ENCODE data around the gene PPP2R5C.

The PPP2R5C gene

DNA sequence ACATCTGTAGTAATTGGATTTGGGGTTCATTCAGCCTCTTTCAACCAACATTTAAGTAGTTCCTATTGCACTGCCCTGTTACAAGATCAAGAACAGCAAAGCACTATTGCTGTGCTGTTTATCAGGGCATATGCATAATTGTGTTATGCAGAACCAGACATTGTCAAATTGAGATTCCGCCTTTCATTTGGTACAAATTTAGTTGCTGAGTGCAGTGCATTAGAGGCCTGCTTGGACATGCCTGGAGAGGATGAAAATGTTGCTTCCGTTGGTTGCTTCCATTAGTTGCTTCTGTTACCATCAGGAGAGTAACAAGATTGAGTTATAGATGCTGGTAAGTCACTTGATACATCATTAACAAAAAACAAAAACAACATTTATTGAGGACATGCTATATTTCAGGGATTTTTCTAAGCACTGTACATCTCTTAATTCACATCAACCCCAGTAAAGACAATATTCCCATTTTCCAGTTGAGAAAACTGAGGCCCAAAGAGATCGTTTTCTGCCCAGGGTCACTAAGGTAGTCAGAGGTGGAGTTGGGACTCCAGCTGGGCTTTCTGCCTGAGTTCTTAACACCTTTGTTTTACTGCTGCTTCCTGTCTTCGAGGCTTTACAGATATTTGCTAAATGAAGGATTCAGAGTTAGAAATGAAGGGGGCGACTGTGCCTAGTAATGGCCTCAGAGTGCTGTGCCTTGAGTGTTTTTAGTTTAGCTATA lies 79.3 kb downstream of the PPP2R5C start:
- no peak for DNase-seq (ENCODE audit: low spot score)

DNA sequence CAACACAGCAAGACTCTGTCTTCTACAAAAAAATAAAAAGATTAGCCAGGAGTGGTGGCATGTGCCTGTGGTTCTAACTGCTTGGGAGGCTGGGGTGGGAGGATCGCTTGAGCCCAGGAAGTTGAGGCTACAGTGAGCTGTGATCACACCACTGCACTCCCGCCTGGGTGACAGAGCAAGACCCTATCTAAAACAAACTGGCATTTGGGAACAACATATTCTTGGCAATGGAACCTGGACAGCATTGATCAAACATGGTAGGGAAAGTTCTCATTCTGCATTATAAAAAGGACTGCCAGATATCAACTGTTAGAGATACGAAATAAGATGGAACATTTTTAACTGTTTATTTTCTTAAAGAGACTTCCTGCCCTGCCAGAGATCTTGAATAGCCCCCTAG lies 81.5 kb downstream of the PPP2R5C start:
- DNase-seq (ENCODE audit: low spot score), result no peak

DNA sequence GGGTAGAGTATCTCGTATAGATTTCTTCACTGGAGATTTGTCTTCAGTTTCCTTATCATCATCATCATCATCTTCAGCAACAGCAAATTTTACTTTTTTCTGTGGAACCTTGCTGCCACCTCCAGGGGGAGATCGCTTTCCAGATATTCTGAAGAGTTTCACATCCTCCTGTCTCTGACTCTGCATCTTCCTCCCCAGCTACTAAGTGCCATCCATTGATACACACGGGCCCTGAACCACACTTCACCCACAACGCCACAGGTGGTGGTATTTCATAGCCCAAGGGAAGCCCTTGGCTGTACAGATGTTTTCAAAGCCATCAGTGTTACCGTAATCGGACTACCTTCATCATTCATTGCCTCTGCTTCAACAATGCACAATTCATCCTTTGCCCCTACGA lies 82.2 kb downstream of the PPP2R5C start:
- DNase-seq (ENCODE audit: low spot score), result peak; percentile 78

DNA sequence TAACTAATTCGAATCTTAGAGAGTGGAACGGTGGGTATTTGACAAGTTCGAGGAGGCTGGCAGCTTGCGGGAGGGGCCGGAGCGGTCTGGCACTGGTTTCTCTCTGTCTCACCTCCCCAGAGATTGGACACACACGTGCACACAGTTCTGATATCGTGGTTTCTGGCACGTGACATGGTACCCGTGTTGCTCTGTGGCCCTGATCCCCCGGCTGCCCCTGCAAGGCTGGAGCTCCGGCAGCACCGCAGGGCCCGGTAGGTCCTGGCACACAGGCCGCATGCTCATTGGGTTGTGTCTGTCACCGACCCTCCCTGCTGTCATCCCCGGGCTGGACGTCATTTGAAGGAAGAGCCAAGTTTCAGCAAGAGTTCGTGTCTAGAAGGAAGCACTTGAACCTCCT lies 82.7 kb downstream of the PPP2R5C start:
- DNase-seq (ENCODE audit: low spot score), result no peak

DNA sequence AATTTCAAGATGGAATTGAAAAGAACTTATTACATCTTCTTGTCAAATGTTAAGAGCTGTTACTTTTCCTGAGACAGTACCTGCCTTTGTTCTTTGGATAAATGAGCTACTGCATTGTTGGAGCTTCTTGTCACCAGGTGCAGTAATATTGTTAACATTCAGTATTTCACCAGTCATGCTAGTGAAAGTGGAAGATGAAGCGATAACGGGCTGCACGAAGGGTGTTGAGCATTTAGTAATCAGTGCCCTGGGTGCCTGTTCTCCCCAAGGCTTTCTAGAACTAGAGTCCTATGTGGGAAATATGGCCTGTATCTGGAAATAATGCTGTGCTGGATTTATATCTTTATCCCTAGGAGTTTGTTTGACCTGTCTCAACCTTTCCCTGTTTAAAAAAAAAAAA lies 83.2 kb downstream of the PPP2R5C start:
- peak; percentile 40 for DNase-seq (ENCODE audit: low spot score)

DNA sequence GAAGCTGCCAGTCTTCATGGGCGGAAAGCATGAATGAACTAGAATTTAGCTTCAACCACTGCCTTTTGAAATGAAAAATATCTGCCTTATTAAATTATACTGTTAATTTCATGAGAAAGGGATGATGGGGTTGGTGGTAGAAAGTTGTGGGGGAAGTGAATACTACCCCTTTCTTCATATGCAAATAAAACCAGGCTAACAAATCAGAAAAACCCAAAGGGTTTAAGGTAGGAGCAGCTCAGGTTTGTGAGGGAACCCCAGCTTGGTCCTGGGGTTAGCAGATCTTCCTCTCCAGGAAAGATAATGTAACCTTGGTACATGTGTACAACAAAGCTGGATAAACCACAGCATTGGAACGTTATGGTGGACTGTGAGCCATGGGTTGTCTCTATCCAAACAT lies 84.0 kb downstream of the PPP2R5C start:
- DNase-seq (ENCODE audit: low spot score), result no peak

DNA sequence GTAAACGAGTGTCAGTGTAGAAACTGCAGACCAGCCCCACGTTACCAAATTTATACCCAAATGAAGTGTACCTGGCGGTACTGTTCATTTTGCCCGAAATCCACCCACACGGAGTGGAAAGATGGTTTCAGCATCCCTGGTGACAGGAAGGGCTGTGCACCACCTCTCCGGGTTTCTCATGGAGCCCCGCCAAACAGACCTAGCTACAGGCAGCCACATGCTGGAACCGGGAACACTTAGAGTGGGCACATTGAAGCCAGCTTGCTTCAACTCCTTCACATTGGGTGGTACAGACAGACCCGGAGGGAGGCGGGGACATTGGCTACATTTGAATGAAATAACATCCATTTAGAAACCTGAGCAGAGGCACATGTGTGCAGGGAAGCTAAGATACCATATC lies 84.4 kb downstream of the PPP2R5C start:
- no peak for DNase-seq (ENCODE audit: low spot score)

DNA sequence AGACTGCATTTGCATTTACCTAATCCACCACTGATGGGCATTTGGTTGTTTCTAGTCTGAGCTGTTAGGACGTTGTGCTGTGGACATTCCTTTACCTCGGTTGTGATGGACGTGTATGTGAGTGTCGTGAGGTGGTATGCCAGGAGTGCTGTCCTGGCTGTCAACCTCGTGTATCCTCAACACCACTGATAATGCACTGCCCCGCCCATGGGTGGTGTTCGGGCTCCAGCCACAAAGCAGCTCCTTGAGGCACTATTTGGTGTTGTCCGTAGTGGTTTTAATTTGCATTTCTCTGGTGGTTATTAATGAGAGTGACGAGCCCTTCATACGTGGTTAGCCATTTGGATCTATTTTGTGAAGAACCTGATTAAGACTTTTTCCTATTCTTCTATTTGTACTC lies 87.6 kb downstream of the PPP2R5C start:
- DNase-seq (ENCODE audit: low spot score), result no peak

DNA sequence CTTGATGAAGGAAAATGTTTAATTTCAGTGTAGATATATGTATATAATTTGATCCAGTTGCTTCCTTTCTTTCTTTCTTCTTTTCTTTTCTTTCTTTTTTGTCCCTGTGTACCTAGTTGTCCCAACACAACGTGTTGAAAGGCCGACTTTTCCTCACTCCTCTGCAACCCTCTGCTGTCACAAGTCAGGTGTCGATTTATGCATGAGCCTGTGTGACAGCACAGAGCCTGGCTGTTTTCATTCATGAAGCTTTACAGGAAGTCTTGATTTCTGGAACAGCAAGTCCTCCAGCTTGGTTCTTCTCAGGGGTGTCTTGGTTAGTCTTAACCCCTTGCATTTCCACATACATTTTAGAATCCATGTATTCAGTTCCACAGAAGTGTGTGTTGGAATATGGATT lies 88.1 kb downstream of the PPP2R5C start:
- DNase-seq (ENCODE audit: low spot score), result no peak

DNA sequence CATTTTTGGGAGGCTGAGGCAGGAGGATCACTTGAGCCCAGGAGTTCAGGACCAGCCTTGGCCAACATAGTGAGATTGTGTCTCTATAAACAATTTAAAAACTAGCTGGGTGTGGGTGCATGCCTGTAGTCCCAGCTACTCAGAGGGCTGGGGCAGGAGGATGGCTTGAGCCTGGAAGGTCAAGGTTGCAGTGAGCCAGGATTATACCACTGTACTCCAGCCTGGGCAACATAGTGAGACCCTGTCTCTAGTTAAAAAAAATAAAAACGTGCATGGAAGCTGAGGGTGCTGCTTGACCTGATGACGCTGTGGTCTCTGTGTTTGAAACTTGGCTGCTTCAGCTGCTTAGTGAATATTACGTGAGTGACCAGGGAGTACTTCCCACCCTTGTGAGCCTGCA lies 89.7 kb downstream of the PPP2R5C start:
- DNase-seq (ENCODE audit: low spot score), result no peak

DNA sequence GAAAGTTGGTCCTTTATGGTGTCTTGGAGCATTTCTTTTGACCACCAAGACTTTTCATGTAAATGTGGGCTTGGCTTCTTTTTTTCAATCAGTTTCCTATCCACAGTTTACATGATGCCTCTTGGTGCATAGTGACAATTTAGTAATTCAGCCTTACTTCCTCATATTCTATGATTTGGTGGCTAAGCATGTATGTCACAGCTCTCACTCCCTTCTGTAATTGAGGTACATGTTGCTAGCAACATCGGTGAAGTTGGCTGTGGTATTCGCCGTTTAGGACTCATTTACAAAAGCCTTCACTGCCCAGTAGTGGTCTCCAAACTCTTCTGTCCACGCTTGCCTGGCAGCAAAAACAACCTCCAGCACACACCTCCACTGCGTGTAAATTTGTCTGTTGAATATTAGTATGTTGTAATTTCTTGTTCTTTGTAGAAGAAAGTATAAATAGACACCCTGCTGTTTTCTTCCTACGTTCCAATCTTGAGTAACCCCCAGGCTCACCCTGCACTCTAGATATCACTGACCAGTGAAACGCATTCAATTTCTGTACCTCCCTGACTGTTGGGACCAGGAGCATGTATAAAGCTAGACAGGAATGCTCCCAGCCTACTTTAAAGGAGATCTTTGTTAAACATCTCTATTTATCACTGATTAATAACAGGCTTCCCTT lies 90.4 kb downstream of the PPP2R5C start:
- DNase-seq (ENCODE audit: low spot score), result no peak

DNA sequence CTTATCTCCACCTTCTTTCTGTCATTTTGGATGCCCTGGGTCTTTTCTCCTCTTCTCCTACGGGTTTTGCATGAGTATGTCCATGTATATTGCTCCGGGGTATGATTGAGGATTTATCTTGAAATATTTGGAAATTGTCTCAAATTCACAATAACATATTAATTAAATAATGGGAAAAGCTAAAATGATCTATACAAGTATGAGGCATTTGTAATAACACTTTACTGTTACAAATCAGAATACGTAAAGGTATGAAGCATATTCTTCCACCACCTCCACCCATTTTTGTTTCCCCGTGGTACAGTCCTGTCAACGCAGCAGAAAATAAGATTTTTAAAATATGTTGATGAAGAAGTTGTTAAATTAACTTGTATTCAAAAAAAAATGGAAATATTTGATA lies 91.3 kb downstream of the PPP2R5C start:
- no peak for DNase-seq (ENCODE audit: low spot score)

DNA sequence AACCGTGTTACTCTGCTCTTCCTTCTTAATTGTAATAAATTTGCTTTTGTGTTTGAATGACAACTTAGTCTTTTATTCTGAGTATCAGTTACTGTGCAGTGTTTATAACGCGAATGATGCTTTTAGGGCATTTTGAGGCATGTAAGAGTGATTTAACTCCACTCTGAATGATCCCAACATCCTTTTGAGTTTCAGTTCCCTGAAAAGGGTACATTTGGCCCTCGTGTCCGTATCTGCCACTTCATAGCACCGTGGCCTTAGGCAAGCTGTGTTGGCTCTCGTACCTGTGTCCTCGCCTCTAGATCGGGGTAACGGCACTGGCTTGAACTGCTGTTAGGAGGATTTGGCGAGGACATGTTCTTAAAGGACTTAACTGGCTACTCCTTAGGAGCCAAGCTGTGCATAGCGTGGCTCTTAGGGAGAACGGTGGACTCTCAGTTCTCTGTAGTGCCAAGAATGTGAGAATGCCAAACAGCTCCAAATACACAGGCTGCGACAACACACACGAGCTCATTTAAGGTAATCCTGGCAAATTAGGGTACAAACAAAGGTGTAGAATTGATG lies 92.0 kb downstream of the PPP2R5C start:
- no peak for DNase-seq (ENCODE audit: low spot score)

DNA sequence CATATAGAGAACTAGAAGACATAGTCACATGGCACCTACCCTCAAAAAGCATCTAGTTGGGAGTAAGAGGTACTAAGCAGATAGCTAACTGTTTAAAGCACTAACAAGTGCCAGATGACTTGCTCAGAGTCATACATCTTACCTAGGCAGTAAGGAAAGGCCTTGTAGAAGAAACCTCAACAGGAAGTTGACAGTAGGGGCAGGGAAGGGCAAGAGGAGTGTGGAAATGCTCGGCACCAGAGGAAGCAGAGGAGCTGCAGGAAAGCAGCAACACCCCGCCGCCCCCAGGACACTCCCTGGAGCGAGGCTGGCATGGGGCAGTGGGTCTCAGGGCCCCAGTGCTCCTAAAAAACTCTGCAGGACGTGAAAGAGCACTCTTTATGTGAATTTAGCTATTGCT lies 92.9 kb downstream of the PPP2R5C start:
- peak; percentile 27 for DNase-seq (ENCODE audit: low spot score)

DNA sequence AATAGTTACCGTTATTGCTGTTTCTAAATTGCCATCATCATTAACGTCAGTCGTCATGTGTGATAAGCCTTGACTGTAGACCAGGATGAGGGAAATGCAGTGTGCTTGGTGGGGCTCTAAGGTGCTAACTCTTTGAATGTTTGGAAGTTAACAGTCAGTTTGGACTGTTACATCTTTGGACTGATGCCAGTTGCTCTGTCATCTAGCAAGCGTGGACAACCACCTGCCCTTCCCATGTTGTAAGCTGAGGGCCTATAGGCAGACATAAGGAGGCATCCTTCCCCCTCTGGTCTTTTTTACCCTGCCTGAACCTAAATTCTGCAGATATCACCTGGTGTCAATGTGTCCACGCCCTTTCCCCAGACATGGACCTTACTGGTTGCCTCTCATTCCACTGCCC lies 94.4 kb downstream of the PPP2R5C start:
- DNase-seq (ENCODE audit: low spot score), result no peak

DNA sequence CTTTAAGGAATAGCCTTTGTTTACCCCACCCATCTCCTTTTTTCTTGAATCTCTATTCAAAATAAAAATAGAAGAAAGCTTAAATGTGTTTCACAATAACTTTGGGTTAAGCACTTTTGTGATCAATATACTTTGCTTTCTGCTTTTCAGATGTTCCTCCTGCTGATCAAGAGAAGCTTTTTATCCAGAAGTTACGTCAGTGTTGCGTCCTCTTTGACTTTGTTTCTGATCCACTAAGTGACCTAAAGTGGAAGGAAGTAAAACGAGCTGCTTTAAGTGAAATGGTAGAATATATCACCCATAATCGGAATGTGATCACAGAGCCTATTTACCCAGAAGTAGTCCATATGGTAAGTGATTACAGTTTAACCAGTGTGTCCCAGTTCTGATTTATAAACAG lies 95.0 kb downstream of the PPP2R5C start:
- no peak for DNase-seq (ENCODE audit: low spot score)

DNA sequence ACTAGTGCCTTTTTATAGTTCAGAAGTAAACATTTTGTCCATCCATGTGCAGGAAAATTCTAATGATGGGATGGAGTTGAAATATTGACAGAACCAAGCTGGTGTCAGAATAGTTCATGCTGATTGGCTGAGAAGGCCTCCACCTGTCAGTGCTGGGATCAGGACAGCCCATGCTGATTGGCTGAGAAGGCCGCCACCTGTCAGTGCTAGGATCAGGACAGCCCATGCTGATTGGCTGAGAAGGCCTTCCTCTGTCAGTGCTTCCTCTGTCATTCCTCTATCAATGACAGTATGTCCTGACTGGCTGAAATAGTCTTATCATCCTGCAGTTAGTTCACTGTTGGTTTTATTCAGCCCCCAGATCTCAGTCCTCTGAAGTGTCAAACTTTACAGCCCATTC lies 95.7 kb downstream of the PPP2R5C start:
- no peak for DNase-seq (ENCODE audit: low spot score)

DNA sequence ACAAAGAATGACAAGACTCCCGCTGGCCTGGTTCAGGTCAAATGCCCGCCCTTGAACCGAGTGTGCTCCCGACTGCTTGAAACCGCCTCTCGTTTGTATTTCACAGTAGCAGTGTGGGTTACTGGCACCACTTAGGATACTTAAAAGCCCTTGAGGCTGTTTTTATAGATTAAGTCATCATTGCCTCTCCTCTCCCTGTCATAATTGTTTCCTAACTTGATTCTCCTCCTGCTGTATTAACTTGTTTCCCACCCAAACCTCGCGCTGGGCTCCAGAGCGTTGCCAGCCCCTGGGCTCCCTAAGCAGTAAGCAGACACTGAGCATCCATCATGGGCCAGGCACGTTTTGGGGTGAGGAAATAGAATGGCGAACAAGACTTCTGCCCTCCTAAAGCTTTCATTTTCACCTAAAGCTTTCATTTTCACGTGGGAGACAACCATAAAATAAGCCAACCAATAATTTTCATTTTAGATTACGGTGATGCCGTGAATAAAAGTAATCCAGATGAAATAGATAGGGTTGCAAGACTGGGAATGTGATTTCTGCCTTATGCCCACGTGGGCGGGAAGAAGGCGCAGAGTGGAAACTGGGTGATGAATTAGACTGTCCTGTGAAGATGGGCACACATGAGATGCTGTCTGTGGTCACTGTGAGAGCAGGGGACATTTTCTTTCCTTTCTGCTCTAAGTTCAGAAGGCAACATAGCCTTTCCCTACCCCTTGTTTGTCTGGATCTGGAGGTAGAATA lies 97.5 kb downstream of the PPP2R5C start:
- DNase-seq (ENCODE audit: low spot score), result no peak

DNA sequence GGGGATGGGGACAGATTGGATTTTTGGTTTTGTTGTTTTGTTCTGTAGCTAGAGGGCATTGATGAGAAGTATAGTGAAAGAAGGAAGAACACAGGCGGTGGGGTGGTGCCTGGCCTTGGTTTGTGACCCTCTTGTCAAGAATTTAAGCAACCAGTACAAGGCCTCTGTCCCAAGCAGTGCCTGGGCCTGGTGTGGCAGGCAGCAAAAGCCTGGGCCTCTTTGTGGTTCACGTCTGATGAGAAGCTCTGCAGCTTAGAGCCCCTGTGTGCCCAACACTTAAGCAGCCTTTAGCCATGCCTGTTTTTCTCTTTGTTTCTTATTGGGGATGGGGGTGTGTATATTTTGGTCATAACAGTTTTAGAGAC lies 98.0 kb downstream of the PPP2R5C start:
- DNase-seq (ENCODE audit: low spot score), result no peak

DNA sequence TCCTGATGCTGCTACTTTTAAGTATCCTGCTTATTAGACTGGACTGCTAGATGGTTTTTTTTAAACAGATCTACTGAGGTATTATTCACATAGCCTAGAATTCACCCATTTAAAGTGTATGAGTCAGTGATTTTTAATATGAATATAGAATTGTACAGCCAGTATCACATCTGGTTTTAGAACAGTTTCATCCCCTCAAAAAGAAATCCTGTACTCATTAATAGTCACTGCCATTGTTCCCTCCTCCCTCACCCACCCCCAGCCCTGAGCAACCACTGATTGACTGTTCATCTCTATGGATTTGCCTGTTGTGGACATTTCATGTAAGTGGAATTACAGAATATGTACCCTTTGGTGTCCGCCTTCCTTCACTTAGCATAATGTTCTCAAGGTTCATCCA lies 98.4 kb downstream of the PPP2R5C start:
- DNase-seq (ENCODE audit: low spot score), result no peak

DNA sequence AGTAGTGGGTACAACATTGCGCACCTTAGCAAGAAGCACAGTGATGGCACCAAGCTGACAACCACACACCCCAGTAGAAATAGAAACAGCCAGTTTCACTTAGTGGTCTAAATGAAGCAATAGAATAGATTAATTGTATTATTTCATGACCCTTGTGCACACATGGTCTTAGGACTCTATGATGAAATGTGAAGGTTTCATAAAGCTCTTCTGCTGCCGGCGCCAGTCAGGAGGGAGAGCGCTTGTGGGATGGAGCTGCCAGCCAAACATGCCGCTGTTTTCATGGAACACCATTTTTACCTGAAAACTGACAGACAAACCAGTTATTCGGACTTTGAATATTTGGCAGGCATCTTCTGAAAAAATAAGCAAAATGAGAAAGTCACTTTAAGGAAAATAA lies 100.0 kb downstream of the PPP2R5C start:
- no peak for DNase-seq (ENCODE audit: low spot score)

DNA sequence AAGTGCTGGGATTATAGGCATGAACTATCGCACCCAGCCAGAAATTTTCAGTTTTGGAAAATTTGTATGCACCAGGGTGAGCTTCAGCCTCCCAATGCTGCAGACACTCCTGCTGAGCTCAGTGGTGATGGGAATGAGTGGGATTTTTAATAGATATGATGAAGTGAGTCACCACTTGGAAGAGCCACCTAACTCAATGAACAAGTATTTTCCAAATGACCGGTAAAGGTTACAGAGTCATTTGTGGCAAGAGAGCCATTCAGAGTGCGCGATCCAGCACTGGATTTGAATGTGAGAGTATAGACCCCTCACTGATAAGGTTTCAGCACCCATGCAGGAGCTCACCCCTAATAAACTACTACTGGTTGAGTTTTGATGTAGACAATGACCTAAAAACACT lies 100.7 kb downstream of the PPP2R5C start:
- DNase-seq (ENCODE audit: low spot score), result no peak

DNA sequence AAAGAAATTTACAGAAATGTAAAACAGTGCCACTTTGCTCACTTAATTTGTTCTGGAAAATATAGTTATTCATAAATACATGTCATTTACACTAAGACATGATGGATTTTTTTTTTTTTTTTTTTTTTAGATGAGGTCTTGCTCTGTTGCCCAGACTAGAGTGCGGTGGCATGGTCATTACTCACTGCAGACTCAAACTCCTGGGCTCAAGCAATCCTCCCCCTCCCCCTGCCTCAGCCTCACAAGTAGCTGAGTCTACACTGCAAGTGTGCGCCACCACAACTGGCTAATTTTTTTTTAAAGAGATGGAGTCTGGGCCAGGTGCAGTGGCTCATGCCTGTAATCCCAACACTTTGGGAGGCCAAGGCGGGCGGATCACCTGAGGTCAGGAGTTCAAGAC lies 101.2 kb downstream of the PPP2R5C start:
- no peak for DNase-seq (ENCODE audit: low spot score)
